DMS 273 (cell line): Measurements from ENCODE around the gene ABHD10.
A peak's percentile ranks its signal among the peaks of the same experiment; 100 is the strongest.

Experiments
- DNase-seq: peaks from one replicate; lab custom pipeline; 2025; ENCODE audit not compliant: unreplicated experiment; lab: John Stamatoyannopoulos, UW

Gene ABHD10

DNA sequence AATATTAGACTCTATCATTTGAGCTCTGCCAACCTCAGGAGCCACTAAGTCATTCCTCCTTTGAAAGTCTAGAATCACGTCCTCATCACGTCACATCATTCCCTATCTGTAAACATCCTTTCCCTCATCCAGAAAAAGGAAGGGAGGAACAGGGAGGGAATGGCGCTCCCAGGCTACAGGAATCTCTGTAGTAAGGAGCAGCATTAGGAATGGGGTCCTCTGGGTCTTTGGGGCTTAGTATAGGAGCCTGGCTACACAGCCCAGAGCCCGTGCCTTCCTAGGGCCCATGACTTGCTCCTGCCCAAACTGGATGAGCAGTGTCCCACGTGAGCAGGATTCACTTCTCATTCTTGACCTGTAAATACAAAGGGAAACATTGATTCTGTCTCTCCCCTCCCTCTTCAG, 21.5 kb downstream of the ABHD10 start:
- DNase-seq: no peak

DNA sequence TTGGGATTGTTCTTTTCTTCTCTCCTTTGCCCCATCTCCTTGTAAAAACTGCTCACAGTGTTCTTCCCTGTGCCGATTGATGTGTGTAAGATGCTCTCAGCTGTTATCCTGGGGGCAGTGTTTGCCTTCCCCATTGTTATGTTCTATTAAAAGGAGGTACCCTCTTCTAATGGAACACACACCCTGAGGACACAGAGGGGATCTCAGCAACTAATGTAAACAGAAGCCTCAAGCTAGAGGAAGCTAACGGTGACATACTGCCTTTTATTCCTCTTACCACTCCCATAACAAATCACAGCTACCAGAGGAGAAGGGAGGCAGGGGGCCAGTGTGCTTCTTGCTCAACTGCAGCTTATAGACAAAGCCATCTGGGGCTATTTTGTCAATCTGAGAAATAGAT, 22.1 kb downstream of the ABHD10 start:
- no peak for DNase-seq

DNA sequence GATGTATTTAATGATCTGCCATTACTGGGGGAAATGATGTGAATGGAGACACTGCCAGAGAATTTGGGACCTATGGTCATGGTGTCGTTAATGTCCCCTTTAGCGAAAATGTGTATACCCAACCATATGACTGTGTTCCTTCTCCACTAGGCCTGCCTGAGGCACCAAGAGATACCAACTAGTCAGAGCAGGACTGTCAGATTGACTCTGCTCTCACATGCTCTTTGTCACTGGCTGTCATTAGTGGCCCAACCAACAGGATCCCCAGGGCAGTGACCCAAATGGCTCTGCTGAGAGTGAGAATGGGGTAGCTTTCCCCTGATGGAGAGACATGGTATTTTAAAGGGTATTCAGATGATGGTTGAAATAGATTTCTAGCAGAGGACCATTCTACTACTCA, 22.7 kb downstream of the ABHD10 start:
- DNase-seq: no peak

DNA sequence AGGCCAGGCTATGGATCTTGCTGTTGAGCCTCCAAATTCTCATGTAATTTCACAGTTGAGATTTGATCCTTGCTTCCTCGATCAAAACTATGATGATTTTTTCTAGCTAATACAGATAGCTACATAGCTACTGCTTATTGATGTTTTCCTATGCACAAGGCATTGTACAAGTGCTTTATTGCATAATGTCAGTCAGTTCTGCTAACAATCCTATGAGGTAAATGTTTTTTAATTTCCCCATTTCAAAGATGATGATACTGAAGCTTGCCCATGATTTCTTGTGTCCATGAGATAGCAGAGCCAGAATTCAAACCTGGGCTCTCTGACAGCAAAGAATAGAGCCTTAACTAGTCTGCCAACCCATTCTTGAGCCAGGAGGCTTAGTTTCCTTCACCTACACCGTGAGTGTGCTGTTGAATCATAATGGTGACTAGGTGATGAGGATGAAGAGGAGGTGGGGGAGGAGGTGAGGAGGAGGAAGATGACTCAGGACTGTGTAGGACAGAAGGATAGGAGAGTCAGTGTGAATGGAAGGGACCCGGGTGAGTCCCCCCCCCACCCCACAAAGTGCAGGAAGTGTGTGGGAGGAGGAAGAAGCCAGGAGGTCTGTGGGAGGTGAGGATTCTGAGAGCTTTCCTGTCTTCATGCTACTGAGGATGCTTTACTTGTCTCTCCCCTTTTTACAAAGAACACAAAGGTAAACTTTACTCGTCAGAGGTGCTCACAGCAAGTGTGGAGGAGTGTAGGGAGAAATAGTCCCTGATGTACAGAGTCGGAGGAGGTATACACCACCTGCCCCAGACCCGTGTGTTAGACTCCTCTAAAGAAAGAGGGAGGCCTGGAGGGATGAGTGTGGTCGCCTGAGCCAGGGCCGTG, 23.5 kb downstream of the ABHD10 start:
- DNase-seq: no peak

DNA sequence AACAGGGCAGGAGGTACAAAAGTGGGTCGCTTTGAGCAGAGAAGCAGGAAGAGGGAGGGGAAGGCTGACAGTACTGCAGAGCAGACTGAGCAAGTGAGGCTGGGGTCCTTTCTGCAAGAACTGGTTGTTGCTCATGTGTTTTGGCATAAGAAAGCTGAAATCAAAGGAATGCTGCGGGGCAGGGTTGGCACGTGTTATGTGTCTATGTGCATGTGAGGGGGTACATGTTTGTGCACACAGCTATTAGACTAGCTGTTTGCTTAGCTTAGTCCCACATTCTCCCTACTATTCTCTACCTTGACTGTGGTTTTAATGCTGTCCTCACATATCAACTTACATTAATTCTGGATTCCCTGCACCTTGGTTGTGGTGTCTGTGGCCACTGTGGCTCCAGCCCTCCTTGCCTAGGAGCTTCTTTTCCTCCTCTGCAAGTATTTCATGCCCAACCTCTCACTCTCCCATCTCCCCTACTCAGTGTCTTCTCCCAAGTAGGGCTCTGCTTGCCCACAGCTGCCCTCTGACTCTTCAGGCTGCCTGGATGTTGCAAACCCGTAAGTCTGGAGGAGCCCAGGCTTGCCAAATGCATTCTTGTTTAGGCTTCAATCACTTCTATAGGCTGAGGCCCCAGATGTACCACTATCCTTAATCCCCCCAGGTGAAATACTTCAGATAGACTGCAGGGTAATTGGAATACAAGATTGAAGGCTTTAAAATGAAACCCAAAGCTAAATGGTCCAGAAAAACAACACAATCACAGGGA, 24.7 kb downstream of the ABHD10 start:
- DNase-seq: no peak

DNA sequence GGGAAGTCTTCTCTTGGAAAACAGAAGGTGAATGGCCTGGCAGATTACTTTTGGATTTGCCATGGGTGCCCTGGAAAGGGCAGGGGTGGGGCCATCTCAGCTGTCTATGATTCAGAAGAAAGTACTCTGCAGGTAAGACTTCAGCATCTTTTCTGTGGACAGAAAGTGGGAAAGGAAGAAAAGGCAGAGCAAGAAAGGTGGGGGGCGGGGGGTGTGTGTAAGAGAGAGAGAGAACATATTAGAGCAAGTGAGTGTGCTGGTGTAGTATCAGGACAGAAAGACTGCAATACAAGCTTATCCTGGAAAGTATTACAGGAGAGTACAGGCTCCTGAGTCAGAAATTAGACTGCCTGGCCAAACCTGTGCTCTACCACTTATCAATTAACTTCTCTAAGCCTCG, 25.4 kb downstream of the ABHD10 start:
- DNase-seq: no peak

DNA sequence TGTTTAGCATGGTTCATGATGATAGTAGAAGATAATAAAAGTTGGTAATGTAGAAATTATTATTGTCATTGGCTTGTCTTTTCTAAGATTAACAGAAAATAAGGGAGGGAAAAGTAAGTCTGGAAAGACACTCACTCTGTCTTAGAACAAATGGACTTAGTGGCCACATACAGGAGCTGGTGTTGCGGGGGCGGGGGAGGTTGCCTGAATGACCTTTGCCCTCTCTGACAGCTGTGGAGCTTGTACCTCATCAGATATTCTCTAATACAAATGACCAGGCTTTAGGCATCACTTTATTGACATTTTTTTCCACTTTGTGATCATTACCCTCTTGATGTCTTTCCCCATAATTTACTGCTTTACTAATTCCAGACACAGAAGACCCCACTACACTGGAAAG, 25.8 kb downstream of the ABHD10 start:
- DNase-seq: no peak

DNA sequence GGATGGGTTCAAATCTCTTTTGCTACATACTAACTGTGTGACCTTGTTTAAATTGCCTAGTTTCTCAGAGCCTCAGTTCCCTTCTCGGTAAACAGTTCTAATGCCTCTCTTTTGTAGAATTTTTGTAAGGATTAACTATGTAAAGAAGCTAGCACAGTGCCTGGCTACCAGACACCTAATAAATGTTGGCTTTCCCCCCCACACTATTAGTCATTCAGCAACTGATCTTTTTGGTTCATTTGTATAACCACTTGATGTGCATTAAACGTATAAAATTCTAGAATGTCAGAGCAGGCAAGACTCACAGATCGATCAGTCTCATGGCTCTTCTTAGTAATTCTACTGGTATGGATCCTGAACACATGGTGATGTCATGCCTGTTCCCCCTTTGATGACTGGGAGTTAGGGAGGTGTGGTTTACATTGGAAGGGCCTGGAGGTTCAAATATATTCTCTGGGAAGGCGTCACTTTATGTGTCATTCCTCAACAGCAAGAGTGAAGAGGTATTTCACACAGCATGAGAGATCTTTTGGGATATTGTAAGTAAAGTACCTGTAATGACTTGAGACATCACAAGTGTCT, 26.4 kb downstream of the ABHD10 start:
- no peak for DNase-seq

DNA sequence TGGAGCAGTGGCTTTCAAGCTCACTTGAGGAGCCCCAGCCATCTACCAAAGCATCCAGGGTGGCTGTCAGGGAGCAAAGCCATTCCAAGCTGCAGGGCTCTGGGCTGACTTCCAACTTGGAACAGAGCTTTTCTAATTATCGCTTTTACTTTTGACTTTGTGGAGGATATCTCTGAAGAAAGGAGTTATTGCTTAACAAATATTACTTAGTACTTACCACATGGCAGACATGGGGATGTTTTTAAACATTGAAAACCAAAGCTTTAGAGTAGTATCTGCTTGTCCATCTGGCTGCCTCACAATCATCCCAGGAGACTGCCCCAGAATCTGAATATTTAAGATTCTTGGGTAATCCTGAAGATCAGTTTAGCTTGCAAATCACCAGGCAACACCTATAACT, 28.8 kb downstream of the ABHD10 start:
- peak; percentile 69 for DNase-seq

DNA sequence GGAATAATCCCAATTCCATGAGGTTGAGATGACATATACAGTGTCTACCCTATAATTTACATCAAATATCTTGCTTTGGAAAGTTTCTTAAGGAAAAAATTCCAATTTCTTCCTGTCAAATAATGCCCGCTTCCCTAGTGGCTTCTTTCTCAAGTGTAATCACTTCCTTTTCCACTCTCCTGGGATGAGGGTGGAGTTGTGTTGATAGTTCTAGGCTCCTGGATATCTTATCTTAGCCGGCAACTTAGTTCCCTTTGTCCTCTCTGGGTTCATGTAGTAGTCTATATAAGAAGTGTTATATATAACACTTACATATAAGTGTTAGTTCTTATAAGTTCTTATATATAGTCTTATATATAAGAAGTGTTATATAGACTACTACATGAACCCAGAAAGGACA, 30.8 kb downstream of the ABHD10 start:
- DNase-seq: no peak

DNA sequence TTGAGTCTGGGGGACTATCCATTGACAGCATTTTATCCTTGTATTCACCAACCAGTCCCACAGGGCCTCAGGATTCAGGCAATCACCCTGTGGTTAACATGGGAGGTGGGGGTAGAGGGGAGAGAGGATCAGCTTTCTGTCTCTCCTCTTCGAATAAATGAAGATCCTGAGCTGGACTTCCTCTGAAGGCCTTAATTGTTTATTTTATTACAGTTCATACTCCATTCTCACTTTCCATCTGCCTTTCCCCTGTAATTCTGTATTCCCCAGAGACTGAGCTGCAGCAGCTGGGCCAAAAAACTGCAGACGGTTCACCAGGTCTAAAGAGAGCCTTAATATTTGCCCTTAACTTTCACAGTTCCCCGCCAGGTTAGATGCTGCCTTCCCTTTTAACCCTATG, 31.8 kb downstream of the ABHD10 start:
- peak; percentile 96 for DNase-seq

DNA sequence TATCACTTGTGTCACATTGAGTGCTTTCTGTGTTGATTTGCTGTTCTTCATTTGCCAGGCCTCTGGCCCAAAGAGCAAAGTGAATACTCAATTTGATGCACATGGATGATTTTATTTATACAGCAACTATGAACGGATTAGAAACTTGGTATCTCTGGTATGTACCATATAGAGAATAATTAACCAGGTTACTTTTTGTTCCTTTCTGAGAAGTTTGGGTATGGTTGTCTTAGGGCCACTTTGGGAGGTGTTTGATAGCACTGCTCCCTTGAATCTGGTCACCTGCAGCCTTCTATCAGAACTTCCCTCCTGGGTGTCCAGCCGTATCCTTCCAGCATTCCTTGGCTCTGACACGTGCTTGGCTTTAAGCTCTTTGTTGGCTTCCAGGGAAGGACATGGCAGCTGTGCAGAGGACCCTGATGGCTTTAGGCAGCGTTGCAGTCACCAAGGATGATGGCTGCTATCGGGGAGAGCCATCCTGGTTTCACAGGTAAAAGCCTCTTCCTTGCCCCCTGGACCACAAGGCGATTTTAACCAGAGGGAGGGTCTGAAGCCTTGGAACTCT, 32.6 kb downstream of the ABHD10 start:
- no peak for DNase-seq

DNA sequence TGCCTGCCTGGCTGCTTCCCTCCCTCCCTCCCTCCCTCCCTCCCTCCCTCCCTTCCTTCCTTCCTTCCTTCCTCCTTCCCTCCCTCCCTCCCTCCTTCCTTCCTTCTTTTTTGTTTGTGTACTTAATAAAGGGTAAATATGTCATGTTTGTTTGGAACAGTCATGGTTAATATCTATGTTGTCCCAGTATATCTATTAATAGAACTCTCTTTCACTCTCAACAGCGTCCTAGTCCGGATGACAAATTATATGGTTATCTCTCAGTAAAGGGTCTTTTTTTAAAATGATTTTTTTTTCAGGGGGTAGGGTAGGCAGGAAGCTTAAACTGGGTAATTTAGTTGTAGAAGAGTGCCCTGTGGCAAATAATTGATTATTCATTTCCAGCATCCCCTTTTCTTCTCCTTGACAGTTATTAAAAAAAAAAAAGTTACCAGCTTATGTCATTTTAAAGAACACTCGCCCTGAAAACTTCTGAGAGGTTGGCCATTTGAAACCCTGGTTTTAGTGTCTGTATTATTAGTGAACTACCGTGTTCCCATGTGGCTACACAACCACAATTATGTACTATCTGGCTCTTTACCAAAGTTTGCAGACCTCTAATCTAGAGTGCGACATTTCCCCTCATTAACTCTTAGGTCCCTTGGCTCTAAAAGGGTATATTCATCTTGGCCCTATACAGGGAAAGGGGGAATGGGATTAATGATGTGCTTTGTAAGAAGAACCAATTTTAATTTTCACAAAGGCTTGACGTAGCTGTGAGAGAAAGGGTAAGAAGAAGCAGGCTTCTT, 33.6 kb downstream of the ABHD10 start:
- no peak for DNase-seq

DNA sequence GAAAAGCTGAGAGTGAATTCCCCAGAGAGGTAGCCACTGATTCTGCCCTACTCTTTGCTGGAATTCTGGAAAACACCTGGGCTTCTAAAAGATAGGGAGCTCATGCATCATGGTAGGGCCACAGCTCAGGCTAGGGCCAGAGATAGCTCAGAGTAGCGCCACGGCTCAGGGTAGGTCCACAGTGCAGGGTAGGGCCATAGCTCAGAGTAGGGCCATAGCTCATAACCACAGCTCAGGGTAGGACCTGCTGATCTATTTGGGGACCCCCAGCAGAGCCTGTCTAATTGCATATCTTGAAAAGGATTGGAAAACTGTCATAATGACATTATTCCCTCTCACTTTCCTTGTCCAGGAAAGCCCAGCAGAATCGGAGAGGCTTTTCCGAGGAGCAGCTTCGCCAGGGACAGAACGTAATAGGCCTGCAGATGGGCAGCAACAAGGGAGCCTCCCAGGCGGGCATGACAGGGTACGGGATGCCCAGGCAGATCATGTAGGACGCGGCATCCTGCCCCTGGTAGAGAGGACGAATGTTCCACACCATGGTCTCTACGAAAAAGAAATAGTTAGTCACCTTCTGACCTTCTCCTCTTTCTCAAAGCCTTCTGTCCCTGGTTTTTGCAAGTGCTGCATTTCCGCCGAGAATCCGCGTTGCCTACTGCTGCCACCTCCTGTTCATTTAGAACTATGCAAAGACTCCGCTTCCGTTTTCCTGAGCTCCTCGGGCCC, 34.4 kb downstream of the ABHD10 start:
- peak; percentile 50 for DNase-seq

DNA sequence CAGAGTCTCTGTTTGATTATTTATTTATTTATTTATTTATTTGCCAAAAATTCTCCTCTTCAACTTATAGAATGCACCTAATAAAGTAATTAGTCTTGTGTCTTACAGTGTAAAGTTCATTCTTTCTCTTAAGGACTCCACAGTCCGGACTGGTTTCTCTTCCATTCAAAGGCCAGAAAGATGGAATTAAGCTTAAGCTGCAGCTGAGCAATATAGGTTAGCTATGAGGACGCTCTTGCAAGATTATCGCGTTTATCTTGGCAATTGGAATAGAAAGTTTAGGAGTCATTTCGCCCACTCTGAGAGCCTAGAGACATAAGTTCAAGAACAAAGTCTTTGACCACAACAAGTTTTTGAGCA, 34.9 kb downstream of the ABHD10 start:
- no peak for DNase-seq

DNA sequence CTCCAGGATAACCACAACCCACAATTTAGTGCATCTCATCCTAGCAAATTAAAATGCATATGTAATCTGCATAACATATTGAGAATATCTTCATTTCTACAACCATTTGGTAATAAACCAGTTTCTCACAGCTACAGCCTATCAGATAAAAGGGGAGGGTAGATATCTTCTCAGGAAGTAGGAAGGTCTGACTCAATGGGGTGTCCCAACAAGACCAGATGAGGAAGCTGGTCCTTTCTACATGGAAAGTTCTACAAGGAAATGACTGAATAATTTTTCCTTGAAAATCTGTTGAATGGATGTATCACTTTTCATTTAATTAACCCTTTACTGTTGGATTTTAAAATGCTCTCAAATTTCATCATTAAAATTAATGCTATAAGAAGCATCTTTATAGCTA, 38.3 kb downstream of the ABHD10 start:
- no peak for DNase-seq

DNA sequence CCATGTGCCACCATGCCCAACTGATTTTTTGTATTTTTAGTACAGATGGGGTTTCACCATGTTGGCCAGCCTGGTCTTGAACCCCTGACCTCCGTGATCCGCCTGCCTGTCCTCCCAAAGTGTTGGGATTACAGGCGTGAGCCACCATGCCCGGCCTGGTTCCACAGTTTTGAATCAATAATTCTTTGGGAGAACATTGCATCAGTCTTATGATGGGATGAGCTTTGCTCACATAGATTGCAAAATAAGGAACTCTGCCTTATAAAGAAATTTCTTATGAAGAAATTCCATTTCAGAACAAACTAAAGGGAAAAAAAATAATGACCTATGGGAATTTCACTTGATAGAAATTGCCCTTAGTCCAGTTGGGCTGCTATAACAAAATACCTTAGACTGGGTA, 39.9 kb downstream of the ABHD10 start:
- DNase-seq: no peak

DNA sequence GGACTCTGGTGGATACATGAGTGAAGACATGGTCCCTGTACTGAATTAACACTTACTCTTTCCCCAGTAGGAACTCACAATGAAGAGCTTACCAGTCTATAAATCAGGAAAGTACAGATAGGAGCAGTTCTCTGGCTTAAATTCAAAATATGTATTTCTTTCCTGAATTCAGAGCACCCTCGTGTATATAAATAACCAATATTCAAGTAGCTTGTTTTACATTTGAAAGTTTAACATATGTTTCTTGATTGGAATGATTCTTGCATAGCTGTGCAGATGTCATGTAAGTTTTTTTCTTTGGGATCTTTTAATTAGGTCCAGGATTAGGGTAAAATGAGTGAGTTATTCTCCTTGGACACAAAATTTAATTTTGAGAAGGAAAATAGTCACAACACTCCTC, 40.9 kb downstream of the ABHD10 start:
- DNase-seq: no peak

DNA sequence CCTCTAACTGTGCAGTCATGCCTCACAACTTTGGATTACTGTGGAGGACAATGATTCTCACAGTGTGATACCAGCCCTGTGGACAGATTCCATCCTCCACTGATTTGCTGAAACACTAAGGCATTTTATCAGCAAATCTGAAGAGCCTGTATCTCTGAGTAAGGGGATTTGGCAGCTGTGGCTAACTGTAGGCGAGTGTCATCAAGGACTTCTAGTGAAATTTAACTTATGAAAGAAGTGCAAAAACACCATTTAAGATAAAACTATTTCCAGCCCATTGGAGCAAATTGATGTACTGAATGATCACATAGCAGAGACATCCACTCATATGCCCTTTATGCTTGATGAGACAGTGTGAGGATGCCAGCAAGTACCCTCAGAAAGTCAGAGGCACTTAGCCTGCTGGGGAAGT, 41.9 kb downstream of the ABHD10 start:
- no peak for DNase-seq

DNA sequence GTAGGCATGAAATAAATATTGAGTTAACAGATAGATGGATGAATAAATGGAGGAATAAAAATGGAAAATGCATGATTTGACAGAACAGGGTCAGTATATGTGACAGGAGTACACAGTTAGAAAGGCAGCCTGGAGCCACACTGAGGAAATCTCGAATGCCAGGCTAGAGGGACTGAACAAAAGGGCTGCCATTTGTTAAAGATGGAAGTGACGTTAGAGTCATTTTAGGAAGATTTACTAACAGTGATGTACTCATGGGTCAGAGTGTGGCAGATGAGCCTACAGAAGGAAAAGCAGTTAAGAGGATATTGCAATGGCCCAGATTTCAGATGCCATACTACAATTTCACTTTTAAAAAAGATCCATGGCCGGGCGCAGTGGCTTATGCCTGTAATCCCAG, 48.3 kb downstream of the ABHD10 start:
- DNase-seq: no peak
